Neural cell (in vitro differentiated cells): ENCODE data around the gene NPTXR. TPM values are rescaled to one million over a fixed set of nuclear protein-coding genes. Genes with fewer than 3 reads are reported as not detected.

Source experiments
- H2AFZ ChIP-seq: fragments of 200-600, 300-800 bp; sonication (generic), shearing (Covaris generic); 2 replicates; pipeline ENCODE4 v1.6.0; 2014; ENCODE audit warnings: low read depth, mild to moderate bottlenecking, antibody characterized with exemption, low read length, moderate library complexity
- H3F3A ChIP-seq: fragments of 200-600 bp; shearing (Covaris generic); 2 replicates; pipeline ENCODE4 v1.6.1; 2016; ENCODE audit warnings: mild to moderate bottlenecking, moderate library complexity, mixed read lengths, antibody characterized with exemption, low read length; ENCODE audit not compliant: insufficient read depth, poor library complexity, severe bottlenecking
- H3K27ac ChIP-seq: fragments of 200-600, 300-800 bp; sonication (generic), shearing (Covaris generic); 2 replicates; pipeline ENCODE4 v1.5.1; 2014; ENCODE audit warnings: mild to moderate bottlenecking, low read length, moderate library complexity
- H3K27me3 ChIP-seq: fragments of 300-800, 200-600 bp; sonication (generic), shearing (Covaris generic); 2 replicates; pipeline ENCODE4 v1.6.0; 2014; ENCODE audit warnings: mild to moderate bottlenecking, low read depth, low read length, moderate library complexity; ENCODE audit not compliant: insufficient read depth
- H3K36me3 ChIP-seq: fragments of 300-800, 200-600 bp; sonication (generic), shearing (Covaris generic); 2 replicates; pipeline ENCODE4 v1.5.1; 2014; ENCODE audit warnings: mild to moderate bottlenecking, antibody characterized with exemption, low read length, moderate library complexity; ENCODE audit not compliant: insufficient read depth
- H3K4me2 ChIP-seq: fragments of 300-800, 200-600 bp; sonication (generic), shearing (Covaris generic); 2 replicates; pipeline ENCODE4 v1.6.0; 2014; ENCODE audit warnings: mild to moderate bottlenecking, low read length
- H3K4me3 ChIP-seq: fragments of 300-800, 200-600 bp; sonication (generic), shearing (Covaris generic); 2 replicates; pipeline ENCODE4 v1.5.1; 2014; ENCODE audit warnings: mild to moderate bottlenecking, low read length, moderate library complexity
- H3K79me2 ChIP-seq: fragments of 200-600 bp; shearing (Covaris generic); replicated peaks from 2 replicates; pipeline ENCODE4 v1.6.0; 2014; ENCODE audit warnings: mild to moderate bottlenecking, low read length, moderate library complexity; ENCODE audit not compliant: insufficient read depth
- H3K9ac ChIP-seq: fragments of 300-800, 200-600 bp; sonication (generic), shearing (Covaris generic); 2 replicates; pipeline ENCODE4 v1.6.1; 2016; ENCODE audit warnings: mild to moderate bottlenecking, low read length, mixed read lengths
- H3K9me2 ChIP-seq: fragments of 200-600 bp; shearing (Covaris generic); 2 replicates; pipeline ENCODE4 v1.6.1; 2016; ENCODE audit warnings: mild to moderate bottlenecking, low read length, mixed read lengths; ENCODE audit not compliant: insufficient read depth
- H3K9me3 ChIP-seq: fragments of 200-600, 300-800 bp; sonication (generic), shearing (Covaris generic); 2 replicates; pipeline ENCODE4 v1.6.1; 2016; ENCODE audit warnings: mild to moderate bottlenecking, mixed run types, low read length, moderate library complexity, mixed read lengths
- H4K20me1 ChIP-seq: fragments of 200-600 bp; shearing (Covaris generic); 2 replicates; pipeline ENCODE4 v1.6.1; 2016; ENCODE audit warnings: mild to moderate bottlenecking, mixed run types; ENCODE audit not compliant: insufficient read depth
- EP300 ChIP-seq: fragments of 450-650 bp; conservative IDR thresholded peaks from 2 replicates; pipeline ENCODE4 v1.6.1; 2014; ENCODE audit warnings: antibody characterized with exemption, mild to moderate bottlenecking, moderate library complexity; ENCODE audit not compliant: poor library complexity, severe bottlenecking
- EZH2 ChIP-seq: fragments of 200-600, 300-800 bp; shearing (Covaris generic), sonication (generic); IDR thresholded peaks from 2 replicates; pipeline ENCODE4 v1.6.1; 2014; ENCODE audit warnings: antibody characterized with exemption, low read length, borderline replicate concordance, mild to moderate bottlenecking; ENCODE audit not compliant: insufficient read depth, poor library complexity, severe bottlenecking
- MXI1 ChIP-seq: fragments of 450-650 bp; conservative IDR thresholded peaks from 2 replicates; pipeline ENCODE4 v1.6.1; 2014; ENCODE audit warnings: antibody characterized with exemption, mild to moderate bottlenecking; ENCODE audit not compliant: poor library complexity, severe bottlenecking
- POLR2AphosphoS5 ChIP-seq: IDR thresholded peaks from 2 replicates; pipeline ENCODE4 v1.6.1; 2012
- RAD21 ChIP-seq: fragments of 450-650 bp; conservative IDR thresholded peaks from 2 replicates; pipeline ENCODE4 v1.6.1; 2014; ENCODE audit warnings: antibody characterized with exemption, mild to moderate bottlenecking, moderate library complexity
- SMC3 ChIP-seq: fragments of 450-650 bp; conservative IDR thresholded peaks from 2 replicates; pipeline ENCODE4 v1.6.1; 2014; ENCODE audit warnings: antibody characterized with exemption, mild to moderate bottlenecking, moderate library complexity; ENCODE audit not compliant: poor library complexity
- TAF1 ChIP-seq: IDR thresholded peaks from 2 replicates; pipeline ENCODE4 v1.6.1; 2012; ENCODE audit warnings: low read depth
- polyA plus RNA-seq: library from polyadenylated mRNA; depleted of rRNA; stranded (reverse); fragments of >200 nt; gene quantifications from 2 replicates; pipeline ENCODE4 v1.2.3, GENCODE V29; 2014
- TF ChIP-seq, protein P1 (sequence below): IDR thresholded peaks from 2 replicates; pipeline ENCODE4 v1.6.1; 2012; ENCODE audit warnings: borderline replicate concordance
- TF ChIP-seq, protein P2 (sequence below): fragments of 450-650 bp; IDR thresholded peaks from 2 replicates; pipeline ENCODE4 v1.5.1; 2014; ENCODE audit warnings: antibody characterized with exemption, mild to moderate bottlenecking, moderate library complexity; ENCODE audit not compliant: poor library complexity, severe bottlenecking

Gene NPTXR
- polyA plus RNA-seq, 1 donor from 2014 or later: 17.0 TPM

DNA sequence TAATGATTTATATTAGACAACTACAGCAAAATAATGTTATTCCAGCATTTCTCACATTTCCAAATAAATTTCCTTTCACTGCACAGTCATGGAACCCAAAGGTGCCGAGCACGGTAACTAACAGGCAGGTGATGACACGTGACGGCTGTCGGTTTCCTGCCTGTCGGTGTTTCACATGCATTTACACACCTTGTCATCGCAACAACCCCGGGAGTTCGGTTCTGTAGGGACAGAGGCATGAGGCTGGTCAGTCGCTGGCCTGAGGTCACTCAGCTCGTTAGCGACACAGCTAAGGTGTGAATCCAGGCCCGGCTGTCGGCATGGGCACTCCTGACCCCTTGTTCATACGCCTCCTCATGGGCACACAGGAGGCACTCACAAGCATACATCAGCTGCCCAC, 59.8 kb downstream of the NPTXR start:
- H4K20me1 ChIP-seq: no peaks in the 10 kb centered on the region
- no peak overlapping the region for H3K4me2 ChIP-seq
- H3K27me3 ChIP-seq: no peaks in the 10 kb centered on the region
- no peak overlapping the region for H3K27ac ChIP-seq
- H3K36me3 ChIP-seq: no peaks in the 10 kb centered on the region
- TF ChIP-seq, protein P1, sequence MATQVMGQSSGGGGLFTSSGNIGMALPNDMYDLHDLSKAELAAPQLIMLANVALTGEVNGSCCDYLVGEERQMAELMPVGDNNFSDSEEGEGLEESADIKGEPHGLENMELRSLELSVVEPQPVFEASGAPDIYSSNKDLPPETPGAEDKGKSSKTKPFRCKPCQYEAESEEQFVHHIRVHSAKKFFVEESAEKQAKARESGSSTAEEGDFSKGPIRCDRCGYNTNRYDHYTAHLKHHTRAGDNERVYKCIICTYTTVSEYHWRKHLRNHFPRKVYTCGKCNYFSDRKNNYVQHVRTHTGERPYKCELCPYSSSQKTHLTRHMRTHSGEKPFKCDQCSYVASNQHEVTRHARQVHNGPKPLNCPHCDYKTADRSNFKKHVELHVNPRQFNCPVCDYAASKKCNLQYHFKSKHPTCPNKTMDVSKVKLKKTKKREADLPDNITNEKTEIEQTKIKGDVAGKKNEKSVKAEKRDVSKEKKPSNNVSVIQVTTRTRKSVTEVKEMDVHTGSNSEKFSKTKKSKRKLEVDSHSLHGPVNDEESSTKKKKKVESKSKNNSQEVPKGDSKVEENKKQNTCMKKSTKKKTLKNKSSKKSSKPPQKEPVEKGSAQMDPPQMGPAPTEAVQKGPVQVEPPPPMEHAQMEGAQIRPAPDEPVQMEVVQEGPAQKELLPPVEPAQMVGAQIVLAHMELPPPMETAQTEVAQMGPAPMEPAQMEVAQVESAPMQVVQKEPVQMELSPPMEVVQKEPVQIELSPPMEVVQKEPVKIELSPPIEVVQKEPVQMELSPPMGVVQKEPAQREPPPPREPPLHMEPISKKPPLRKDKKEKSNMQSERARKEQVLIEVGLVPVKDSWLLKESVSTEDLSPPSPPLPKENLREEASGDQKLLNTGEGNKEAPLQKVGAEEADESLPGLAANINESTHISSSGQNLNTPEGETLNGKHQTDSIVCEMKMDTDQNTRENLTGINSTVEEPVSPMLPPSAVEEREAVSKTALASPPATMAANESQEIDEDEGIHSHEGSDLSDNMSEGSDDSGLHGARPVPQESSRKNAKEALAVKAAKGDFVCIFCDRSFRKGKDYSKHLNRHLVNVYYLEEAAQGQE: no peak
- TF ChIP-seq EP300: no peak
- no peak overlapping the region for H3K9ac ChIP-seq
- H3K4me3 ChIP-seq: no peak overlapping the region
- H3F3A ChIP-seq: no peaks in the 10 kb centered on the region
- H2AFZ ChIP-seq: no peak overlapping the region
- H3K9me3 ChIP-seq: no peaks in the 10 kb centered on the region
- H3K79me2 ChIP-seq: no peaks in the 10 kb centered on the region
- no peaks in the 10 kb centered on the region for H3K9me2 ChIP-seq

- Histone ChIP-seq H3K9ac (no peak overlapping the region), H3K4me2 (no peak overlapping the region), H3F3A (no peaks in the 10 kb centered on the region), H3K9me3 (no peaks in the 10 kb centered on the region), H3K79me2 (no peaks in the 10 kb centered on the region), H3K36me3 (no peaks in the 10 kb centered on the region), H3K27ac (no peak overlapping the region), H3K9me2 (no peaks in the 10 kb centered on the region), H4K20me1 (no peaks in the 10 kb centered on the region), H3K27me3 (no peaks in the 10 kb centered on the region), H3K4me3 (no peak overlapping the region), H2AFZ (no peak overlapping the region)
- TF ChIP-seq EP300 (no peak), POLR2AphosphoS5 (no peak), EZH2 (no peak), MXI1 (no peak), RAD21 (no peak), TAF1 (no peak), SMC3 (no peak)
- TF ChIP-seq, protein P1: no peak
- TF ChIP-seq, protein P2, sequence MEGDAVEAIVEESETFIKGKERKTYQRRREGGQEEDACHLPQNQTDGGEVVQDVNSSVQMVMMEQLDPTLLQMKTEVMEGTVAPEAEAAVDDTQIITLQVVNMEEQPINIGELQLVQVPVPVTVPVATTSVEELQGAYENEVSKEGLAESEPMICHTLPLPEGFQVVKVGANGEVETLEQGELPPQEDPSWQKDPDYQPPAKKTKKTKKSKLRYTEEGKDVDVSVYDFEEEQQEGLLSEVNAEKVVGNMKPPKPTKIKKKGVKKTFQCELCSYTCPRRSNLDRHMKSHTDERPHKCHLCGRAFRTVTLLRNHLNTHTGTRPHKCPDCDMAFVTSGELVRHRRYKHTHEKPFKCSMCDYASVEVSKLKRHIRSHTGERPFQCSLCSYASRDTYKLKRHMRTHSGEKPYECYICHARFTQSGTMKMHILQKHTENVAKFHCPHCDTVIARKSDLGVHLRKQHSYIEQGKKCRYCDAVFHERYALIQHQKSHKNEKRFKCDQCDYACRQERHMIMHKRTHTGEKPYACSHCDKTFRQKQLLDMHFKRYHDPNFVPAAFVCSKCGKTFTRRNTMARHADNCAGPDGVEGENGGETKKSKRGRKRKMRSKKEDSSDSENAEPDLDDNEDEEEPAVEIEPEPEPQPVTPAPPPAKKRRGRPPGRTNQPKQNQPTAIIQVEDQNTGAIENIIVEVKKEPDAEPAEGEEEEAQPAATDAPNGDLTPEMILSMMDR: no peak
These were observed 60.7 kb downstream of the NPTXR start for GRCh38 chr22:38783095-38783615.
